Peyer's patch (tissue), 4 donors: ENCODE measurements around the gene SIX5. TPM values are rescaled to one million over a fixed set of nuclear protein-coding genes. Genes with fewer than 3 reads are reported as not detected.

Experiments used
- DNase-seq, 3 donors: peaks; one replicate each; pipeline ENCODE4 v3.0.0-alpha.2; 2017 to 2019
- H3K27ac ChIP-seq, 4 donors: fragments of 200-600 bp; sonication (generic); one replicate each; pipeline ENCODE4 v1.5.1; 2016 to 2019
- H3K27me3 ChIP-seq, 2 donors: fragments of 200-600 bp; sonication (generic); one replicate each; pipeline ENCODE4 v1.5.1; 2019
- H3K36me3 ChIP-seq, 3 donors: fragments of 200-600 bp; sonication (generic); one replicate each; pipeline ENCODE4 v1.5.1; 2016 to 2019
- H3K4me1 ChIP-seq, 4 donors: fragments of 200-600 bp; sonication (generic); one replicate each; pipeline ENCODE4 v1.5.1; 2016 to 2019
- H3K4me3 ChIP-seq, 4 donors: fragments of 200-600 bp; sonication (generic); 1 replicate in 3 of 4; 2 replicates in 1 of 4; pipeline ENCODE4 v1.5.1; 2016 to 2019; ENCODE audit warnings: mild to moderate bottlenecking in 1 of 4
- H3K9me3 ChIP-seq, 4 donors: fragments of 200-600 bp; sonication (generic); one replicate each; pipeline ENCODE4 v1.5.1; 2016 to 2019; ENCODE audit warnings: mild to moderate bottlenecking in 1 of 4
- POLR2A ChIP-seq, 2 donors: fragments of 450-650 bp; IDR thresholded peaks; one replicate each; pipeline ENCODE4 v1.5.1; 2017; ENCODE audit warnings: antibody characterized with exemption in 2 of 2, mild to moderate bottlenecking in 2 of 2, moderate library complexity in 2 of 2
- total RNA-seq, 4 donors: library from RNA; depleted of rRNA; stranded (reverse); fragments of >200 nt; gene quantifications; one replicate each; pipeline ENCODE4 v1.1.0, GENCODE V29; 2016
- TF ChIP-seq, protein P1 (sequence below), 6 experiments: fragments of 450-650 bp in 4 of 6; fragments of 200-600 bp in 2 of 6; sonication (generic) in 1 of 6; IDR thresholded peaks; one replicate each; pipeline ENCODE4 v1.5.1; 2017 to 2019; ENCODE audit warnings: antibody characterized with exemption in 6 of 6, mild to moderate bottlenecking in 3 of 6, moderate library complexity in 1 of 6

SIX5 gene
- total RNA-seq, 4 donors from 2014 or later: 3.3 to 11.5 (median 6.2) TPM

DNA sequence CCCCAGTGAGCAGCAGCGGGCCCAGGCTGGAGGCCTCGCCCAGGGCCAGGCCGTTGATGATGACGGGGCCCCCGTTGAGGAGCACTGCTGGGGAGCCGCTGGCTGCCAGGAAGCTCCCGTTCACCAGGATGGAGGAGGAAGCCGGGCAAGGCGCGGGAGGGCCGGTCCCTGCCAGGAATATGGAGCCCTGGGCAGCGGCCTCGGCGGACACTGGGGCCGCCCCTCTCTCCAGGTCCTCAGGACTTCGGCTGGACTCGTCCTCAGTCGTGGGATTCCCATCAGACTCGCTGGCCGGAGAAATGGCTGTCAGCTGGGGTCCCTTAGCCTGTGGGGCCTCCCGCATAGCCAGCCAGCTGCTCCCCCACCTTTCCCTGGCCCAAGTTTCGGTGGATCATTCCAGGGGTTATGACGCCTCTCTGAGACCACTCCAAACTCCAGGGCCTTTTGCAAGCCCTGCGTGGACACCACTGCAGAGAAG, 2.1 kb downstream of the SIX5 start:
- no peak for DNase-seq
- Histone ChIP-seq H3K27me3 (no peaks in the 10 kb centered on the region), H3K9me3 (no peaks in the 10 kb centered on the region), H3K4me1 (peaks cover 0 to 48% (median 13%) of the 10 kb centered on the region in 4 donors), H3K4me3 (peak overlapping the region; percentile 50 to 89 (median 84)), H3K36me3 (no peaks in the 10 kb centered on the region), H3K27ac (peak overlapping the region; percentile 79 to 99 (median 91))
- no peak for TF ChIP-seq POLR2A (IDR thresholded peaks at IDR 0.05)
- TF ChIP-seq, protein P1, sequence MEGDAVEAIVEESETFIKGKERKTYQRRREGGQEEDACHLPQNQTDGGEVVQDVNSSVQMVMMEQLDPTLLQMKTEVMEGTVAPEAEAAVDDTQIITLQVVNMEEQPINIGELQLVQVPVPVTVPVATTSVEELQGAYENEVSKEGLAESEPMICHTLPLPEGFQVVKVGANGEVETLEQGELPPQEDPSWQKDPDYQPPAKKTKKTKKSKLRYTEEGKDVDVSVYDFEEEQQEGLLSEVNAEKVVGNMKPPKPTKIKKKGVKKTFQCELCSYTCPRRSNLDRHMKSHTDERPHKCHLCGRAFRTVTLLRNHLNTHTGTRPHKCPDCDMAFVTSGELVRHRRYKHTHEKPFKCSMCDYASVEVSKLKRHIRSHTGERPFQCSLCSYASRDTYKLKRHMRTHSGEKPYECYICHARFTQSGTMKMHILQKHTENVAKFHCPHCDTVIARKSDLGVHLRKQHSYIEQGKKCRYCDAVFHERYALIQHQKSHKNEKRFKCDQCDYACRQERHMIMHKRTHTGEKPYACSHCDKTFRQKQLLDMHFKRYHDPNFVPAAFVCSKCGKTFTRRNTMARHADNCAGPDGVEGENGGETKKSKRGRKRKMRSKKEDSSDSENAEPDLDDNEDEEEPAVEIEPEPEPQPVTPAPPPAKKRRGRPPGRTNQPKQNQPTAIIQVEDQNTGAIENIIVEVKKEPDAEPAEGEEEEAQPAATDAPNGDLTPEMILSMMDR (IDR thresholded peaks at IDR 0.05): no peak

DNA sequence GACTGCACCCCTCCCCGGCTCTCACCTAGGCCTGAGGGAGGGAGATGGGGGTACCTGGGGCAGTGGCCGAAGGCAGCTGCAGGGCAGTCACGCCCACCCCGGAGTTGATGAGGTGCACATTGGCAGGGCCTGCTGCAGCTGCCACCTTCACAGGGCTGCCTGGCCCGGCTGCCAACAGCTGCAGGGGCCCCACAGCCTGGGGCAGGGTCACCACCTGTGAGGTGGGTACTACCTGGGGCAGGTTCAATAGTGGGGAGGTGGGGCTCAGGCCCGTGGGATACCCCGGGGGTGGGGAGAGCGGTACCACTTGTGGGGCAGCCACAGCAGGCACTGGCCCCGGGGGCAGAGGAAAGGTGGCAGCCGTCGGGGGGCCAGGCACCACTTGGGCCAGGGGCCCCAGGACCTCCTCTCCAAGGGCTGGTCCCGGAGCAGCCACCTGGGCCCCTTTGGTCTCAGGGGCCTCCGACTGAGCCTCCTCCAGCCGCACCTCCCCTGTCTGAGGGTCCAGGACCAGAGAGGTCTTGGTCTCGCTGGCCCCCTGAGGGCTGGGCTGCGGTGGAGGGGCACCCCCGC, 2.7 kb downstream of the SIX5 start:
- Histone ChIP-seq H3K27me3 (no peaks in the 10 kb centered on the region), H3K9me3 (no peaks in the 10 kb centered on the region), H3K4me1 (peaks cover 0 to 43% (median 11%) of the 10 kb centered on the region in 4 donors), H3K36me3 (no peaks in the 10 kb centered on the region), H3K4me3 (peak overlapping the region; percentile 50 to 89 (median 84)), H3K27ac (peak overlapping the region; percentile 79 to 99 (median 91))
- no peak for DNase-seq
- TF ChIP-seq POLR2A (IDR thresholded peaks at IDR 0.05): no peak
- TF ChIP-seq, protein P1 (IDR thresholded peaks at IDR 0.05): no peak

DNA sequence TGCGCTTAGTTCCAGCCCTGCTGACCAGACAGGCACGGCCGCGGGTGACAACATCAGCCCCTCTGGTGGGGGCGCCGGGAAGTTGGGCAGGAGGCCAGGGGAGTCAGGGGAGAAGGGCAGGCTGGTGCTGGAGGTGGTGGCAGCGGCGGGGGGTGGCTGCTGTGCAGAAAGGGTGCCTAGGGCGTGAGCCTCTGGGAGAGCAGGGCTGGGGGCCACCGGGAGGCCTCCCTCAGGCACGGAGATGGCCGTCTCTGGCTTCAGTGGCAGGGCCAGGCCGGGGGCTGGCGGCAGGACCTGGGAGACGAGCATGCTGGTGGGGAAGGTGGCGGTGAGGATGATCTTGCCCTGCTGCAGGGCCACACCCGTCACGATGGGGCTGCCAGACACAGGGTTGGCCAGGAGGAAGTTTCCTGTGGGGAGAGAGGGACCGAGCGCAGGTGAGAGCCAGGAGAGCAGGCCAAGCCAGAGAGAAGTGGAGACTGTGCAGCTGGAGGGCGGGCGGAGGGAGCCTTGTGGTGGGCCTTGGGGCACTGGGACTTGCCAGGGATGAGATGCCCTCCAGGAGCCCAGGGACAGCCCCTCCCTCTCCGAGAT, 3.3 kb downstream of the SIX5 start:
- Histone ChIP-seq H3K4me1 (peaks cover 0 to 37% (median 10%) of the 10 kb centered on the region in 4 donors), H3K9me3 (no peaks in the 10 kb centered on the region), H3K4me3 (peak overlapping the region in 1 of 4 donors; percentile 89), H3K36me3 (no peaks in the 10 kb centered on the region), H3K27ac (peak overlapping the region in 1 of 4 donors; percentile 49), H3K27me3 (no peaks in the 10 kb centered on the region)
- DNase-seq: no peak
- TF ChIP-seq, protein P1 (IDR thresholded peaks at IDR 0.05): no peak
- TF ChIP-seq POLR2A (IDR thresholded peaks at IDR 0.05): no peak

DNA sequence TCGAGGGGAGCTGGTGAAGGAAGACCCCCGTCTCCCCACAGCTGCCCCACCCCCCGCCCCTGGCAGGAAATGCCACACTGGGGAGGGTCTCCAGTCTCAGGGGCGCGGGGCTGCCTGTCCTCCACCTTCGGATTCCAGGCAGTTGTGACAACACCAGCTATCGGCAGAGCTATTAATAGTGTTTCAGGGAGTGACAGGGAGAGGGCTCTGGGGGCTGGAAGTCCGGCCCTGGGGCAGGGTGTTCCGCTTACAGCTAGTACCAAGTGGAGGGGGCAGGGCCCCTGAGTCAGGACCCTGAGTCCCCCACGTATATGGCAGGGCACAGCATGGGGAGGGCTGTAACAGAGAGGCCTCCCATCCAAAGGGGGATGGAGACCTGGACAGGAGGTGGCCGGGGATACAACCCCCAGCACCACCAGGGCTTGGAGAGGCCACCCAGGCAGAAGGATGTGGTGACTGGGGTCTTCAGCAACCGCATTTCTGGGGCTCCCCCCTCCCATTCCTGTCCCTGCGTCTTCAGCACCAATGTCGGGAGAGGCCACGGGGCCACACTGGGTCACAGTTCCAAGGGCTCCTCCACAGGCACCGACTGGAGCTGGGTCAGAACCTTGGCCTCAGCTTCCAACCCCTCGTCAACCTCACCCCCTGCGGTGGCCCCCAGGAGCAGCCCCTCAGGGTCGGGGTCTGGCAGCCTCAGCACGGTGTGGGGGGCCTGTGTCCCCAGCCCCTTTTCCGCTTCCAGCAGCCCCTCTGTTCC, 3.9 kb downstream of the SIX5 start:
- H3K4me3 ChIP-seq: no peak overlapping the region
- H3K4me1 ChIP-seq: peaks cover 0 to 36% (median 7%) of the 10 kb centered on the region in 4 donors
- TF ChIP-seq, protein P1 (IDR thresholded peaks at IDR 0.05): no peak
- TF ChIP-seq POLR2A (IDR thresholded peaks at IDR 0.05): no peak
- no peak for DNase-seq
- H3K36me3 ChIP-seq: no peaks in the 10 kb centered on the region
- peak overlapping the region in 1 of 4 donors; percentile 49 for H3K27ac ChIP-seq
- H3K27me3 ChIP-seq: no peaks in the 10 kb centered on the region
- no peaks in the 10 kb centered on the region for H3K9me3 ChIP-seq

DNA sequence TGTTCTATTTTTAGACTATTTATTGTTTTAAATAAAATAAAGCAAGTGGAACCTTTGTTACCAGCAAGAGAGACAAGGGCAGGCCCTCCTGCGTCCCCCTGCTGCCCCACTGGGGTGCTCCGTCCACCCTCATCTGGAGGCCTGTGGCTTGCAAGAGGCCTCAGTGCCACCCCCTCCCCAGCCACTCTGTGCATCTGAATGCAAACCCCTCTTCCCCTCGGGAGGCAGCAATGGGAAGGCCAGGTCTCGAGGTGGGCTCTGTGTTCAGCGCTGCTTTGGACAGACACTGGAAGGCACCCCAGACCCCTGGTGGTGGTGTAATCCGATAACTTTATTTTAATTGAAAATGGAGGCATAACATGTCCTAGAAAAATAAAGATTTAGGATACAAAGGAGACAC, 4.6 kb downstream of the SIX5 start:
- no peaks in the 10 kb centered on the region for H3K27me3 ChIP-seq
- H3K9me3 ChIP-seq: no peaks in the 10 kb centered on the region
- H3K36me3 ChIP-seq: no peaks in the 10 kb centered on the region
- no peak for DNase-seq
- peaks cover 0 to 36% (median 7%) of the 10 kb centered on the region in 4 donors for H3K4me1 ChIP-seq
- H3K27ac ChIP-seq: peak overlapping the region in 1 of 4 donors; percentile 49
- H3K4me3 ChIP-seq: no peak overlapping the region
- TF ChIP-seq POLR2A (IDR thresholded peaks at IDR 0.05): no peak
- TF ChIP-seq, protein P1 (IDR thresholded peaks at IDR 0.05): no peak
